Activated naive CD4-positive, alpha-beta T cell treated with anti-CD3 and anti-CD28 coated beads, Interleukin-2, amount 50 U/mL, for 16 hours (primary cell): ENCODE measurements around the gene RRAS2.
"Not testable (repeated sequence)": the region's sequence is repeated elsewhere in the genome, so short reads cannot be mapped to it uniquely, and the experiment has no call there.

Experiments used
- DNase-seq: peaks from one replicate; pipeline ENCODE4 v3.0.0-alpha.2; 2020

Gene RRAS2

GRCh38 chr11:14300661-14301304 lies 58.2 kb downstream of the RRAS2 start:
- peak; percentile 42 for DNase-seq

- no peak for DNase-seq
Observed at GRCh38 chr11:14299921-14300320, 59.1 kb downstream of the RRAS2 start.

- DNase-seq = no peak
Observed at GRCh38 chr11:14290422-14290821, 68.6 kb downstream of the RRAS2 start.

GRCh38 chr11:14288189-14288935 lies 70.6 kb downstream of the RRAS2 start:
- no peak for DNase-seq

GRCh38 chr11:14278869-14279268 lies 80.1 kb downstream of the RRAS2 start:
- DNase-seq = not testable (repeated sequence)

- DNase-seq = no peak
Observed at GRCh38 chr11:14275076-14275475, 83.9 kb downstream of the RRAS2 start.

GRCh38 chr11:14273895-14274294 lies 85.1 kb downstream of the RRAS2 start:
- DNase-seq = no peak

GRCh38 chr11:14270690-14271542 lies 88.1 kb downstream of the RRAS2 start:
- DNase-seq = no peak

- no peak for DNase-seq
Observed at GRCh38 chr11:14269692-14270573, 89.0 kb downstream of the RRAS2 start.

GRCh38 chr11:14267861-14268635 lies 90.9 kb downstream of the RRAS2 start:
- no peak for DNase-seq

- DNase-seq = no peak
Observed at GRCh38 chr11:14266622-14267021, 92.4 kb downstream of the RRAS2 start.

- DNase-seq = no peak
Observed at GRCh38 chr11:14264966-14265365, 94.0 kb downstream of the RRAS2 start.

GRCh38 chr11:14262271-14262846 lies 96.6 kb downstream of the RRAS2 start:
- DNase-seq = no peak

- DNase-seq = no peak
Observed at GRCh38 chr11:14261066-14261465, 97.9 kb downstream of the RRAS2 start.

GRCh38 chr11:14259878-14260277 lies 99.1 kb downstream of the RRAS2 start:
- DNase-seq = no peak

- DNase-seq = no peak
Observed at GRCh38 chr11:14259186-14259784, 99.7 kb downstream of the RRAS2 start.

GRCh38 chr11:14258221-14258935 lies 100.6 kb downstream of the RRAS2 start:
- DNase-seq = no peak

- DNase-seq = no peak
Observed at GRCh38 chr11:14255238-14255534, 103.8 kb downstream of the RRAS2 start.

- DNase-seq = no peak
Observed at GRCh38 chr11:14254533-14255237, 104.3 kb downstream of the RRAS2 start.

GRCh38 chr11:14253840-14254239 lies 105.1 kb downstream of the RRAS2 start:
- DNase-seq = no peak
